Globus pallidus (tissue), 1 donor: ENCODE data around the gene SIAH1.
A peak's percentile ranks its signal among the peaks of the same experiment; 100 is the strongest.
"Not testable (repeated sequence)": the region's sequence is repeated elsewhere in the genome, so short reads cannot be mapped to it uniquely, and the experiment has no call there.

ENCODE experiments used
- DNase-seq: peaks from one replicate; pipeline ENCODE4 v3.0.0-alpha.2; 2015; ENCODE audit warnings: low spot score

The SIAH1 gene

GRCh38 chr16:48332978-48333377, 52.2 kb downstream of the SIAH1 start:
- no peak for DNase-seq

GRCh38 chr16:48330841-48331192, 54.4 kb downstream of the SIAH1 start:
- DNase-seq, result peak; percentile 48

- DNase-seq, result no peak
These were observed 54.9 kb downstream of the SIAH1 start for GRCh38 chr16:48330189-48330840.

GRCh38 chr16:48329138-48329537, 56.1 kb downstream of the SIAH1 start:
- DNase-seq, result no peak

- DNase-seq, result no peak
These were observed 58.3 kb downstream of the SIAH1 start for GRCh38 chr16:48326915-48327314.

- no peak for DNase-seq
These were observed 61.1 kb downstream of the SIAH1 start for GRCh38 chr16:48323783-48324775.

GRCh38 chr16:48321317-48322036, 63.7 kb downstream of the SIAH1 start:
- no peak for DNase-seq

GRCh38 chr16:48318630-48319029, 66.6 kb downstream of the SIAH1 start:
- peak; percentile 68 for DNase-seq

- DNase-seq, result peak; percentile 21
These were observed 67.4 kb downstream of the SIAH1 start for GRCh38 chr16:48317614-48318315.

GRCh38 chr16:48317026-48317425, 68.2 kb downstream of the SIAH1 start:
- no peak for DNase-seq

GRCh38 chr16:48313905-48314304, 71.3 kb downstream of the SIAH1 start:
- DNase-seq, result not testable (repeated sequence)

- DNase-seq, result no peak
These were observed 74.1 kb downstream of the SIAH1 start for GRCh38 chr16:48310908-48311641.
